GM10847 (cell line): ENCODE measurements around the gene GRB14.

ENCODE experiments used
- POLR2A ChIP-seq: IDR thresholded peaks from 2 replicates; pipeline ENCODE4 v1.6.1; 2011; ENCODE audit not compliant: insufficient read length; ENCODE audit errors: extremely low read depth

Gene GRB14

GRCh38 chr2:164496421-164496820 is 124.9 kb downstream of the GRB14 start:
- TF ChIP-seq POLR2A, result no peak

DNA sequence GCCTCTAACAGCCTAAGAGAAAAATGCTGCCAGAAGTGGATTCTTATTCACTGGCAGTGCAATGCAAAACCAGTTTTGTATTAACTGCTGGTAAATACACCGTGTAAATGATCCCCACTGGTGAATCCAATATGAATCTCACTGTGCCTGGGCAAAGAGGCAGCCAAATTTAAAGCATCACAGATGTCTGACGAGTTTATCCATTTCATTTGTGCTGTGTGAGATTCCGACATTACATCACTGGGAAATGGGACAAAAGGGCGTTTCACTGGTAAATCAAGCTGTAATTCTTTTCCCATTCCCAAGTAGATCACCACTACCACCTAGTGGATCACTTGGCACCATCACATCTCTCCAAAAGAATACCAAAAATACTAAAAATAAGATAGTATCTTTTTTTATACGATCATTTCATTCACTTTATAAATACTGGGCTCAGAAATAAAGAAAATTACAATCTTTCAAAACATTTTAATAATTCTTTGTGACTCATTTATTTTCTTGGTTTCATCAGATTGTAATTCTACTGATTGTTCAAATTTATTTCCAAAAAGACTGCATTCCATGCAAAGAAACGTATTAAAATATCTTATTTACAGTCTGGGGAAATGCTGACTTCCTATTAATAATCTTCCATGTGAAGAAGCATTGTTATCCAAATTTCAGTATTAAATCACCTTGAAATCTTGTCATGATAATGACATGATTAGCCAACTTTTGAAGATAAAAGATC is 125.6 kb downstream of the GRB14 start:
- TF ChIP-seq POLR2A, result no peak

- no peak for TF ChIP-seq POLR2A
Observed at GRCh38 chr2:164485541-164485940, 135.7 kb downstream of the GRB14 start.

- no peak for TF ChIP-seq POLR2A
Observed at GRCh38 chr2:164479460-164479859, 141.8 kb downstream of the GRB14 start.

DNA sequence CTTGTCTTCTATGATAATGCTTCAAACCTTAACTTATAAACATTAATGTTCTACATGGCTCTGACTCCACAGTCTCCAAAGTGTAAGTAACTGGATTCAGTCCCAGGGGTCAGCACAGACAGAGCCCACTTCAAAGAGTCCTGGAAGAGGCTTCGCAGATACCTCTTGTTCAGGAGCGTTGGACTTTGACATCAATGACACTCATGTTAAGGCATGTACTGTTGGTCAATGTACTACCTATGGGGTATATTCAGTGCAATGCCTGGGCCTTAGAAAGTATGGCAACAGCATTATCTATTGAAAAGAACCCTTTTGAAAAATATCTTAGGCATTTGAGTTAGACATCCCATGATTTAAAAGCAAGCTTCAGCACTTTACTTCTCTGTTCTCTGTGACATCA is 143.1 kb downstream of the GRB14 start:
- TF ChIP-seq POLR2A, result no peak

DNA sequence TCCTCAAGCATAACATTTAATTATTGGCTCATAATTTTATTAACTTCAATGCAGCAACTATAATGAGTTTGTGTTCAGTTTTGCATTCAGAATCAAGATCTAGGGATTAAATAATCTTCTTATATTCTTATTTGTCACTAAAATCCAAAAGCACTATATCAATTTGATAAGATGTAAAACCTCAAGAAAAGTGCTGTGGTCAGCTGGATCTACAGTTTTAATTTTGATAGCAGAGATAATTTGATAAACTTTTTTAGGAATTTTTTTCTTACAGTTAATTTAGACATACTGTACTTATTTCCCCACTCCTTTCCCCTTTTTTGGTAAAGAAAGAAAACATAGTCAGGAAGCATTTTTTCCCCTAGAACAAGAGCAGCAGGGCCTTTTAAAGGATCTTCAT is 146.4 kb downstream of the GRB14 start:
- no peak for TF ChIP-seq POLR2A

DNA sequence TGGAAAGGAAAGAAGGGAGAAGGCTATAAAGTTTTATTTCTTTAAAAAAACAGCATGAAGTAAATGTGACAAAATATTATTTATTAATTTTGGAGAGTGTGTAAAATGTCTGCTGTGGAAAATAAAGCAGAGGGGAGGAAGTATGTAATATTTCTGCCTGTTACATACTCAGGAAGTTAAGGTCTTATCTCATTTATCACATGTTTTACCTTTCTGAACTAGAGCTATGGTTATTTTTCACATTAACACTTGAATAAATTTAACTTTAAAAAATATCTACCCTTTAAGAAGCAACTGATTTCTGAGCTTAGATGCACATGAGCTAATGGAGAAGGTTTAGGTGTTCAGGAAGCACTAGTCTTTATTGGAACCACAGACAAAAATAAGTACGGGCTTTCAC is 148.3 kb downstream of the GRB14 start:
- no peak for TF ChIP-seq POLR2A

DNA sequence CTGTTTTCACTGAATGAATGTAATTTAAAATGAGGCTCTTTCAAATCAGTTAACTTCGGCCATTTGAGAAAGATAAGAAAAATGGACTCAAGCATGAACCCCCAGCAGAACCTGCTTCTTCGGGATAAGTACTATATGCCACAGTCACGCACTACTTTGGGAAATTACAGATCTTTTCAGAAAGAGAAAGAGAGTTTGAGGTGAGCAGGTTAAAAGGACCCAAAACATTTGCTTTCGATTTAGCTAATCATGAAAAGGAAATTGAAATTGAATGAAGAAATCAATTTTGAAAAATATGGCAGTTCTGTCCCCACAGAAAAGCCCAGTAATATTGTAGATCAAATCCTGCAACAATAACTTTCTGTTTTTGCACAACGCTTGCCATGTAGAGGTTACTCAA is 156.9 kb downstream of the GRB14 start:
- TF ChIP-seq POLR2A, result no peak

DNA sequence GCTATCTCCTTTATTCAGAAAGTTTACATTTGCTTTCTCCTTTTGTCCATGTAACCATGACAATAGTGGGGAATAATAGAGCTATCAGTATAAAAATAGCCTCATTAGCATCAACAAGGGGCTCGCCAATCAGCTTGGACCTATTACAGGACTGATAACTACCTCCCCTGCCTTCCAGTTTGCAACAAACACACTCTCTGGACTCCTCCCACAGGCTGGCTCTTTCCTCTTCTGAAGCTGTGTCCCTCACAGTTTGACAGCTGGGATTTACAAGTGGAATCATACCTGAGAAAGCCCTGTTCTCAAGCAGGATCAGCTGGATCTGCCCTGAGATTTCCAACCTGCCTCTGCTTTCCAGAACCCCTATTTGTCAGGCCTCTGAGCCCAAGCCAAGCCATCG is 162.5 kb downstream of the GRB14 start:
- no peak for TF ChIP-seq POLR2A

DNA sequence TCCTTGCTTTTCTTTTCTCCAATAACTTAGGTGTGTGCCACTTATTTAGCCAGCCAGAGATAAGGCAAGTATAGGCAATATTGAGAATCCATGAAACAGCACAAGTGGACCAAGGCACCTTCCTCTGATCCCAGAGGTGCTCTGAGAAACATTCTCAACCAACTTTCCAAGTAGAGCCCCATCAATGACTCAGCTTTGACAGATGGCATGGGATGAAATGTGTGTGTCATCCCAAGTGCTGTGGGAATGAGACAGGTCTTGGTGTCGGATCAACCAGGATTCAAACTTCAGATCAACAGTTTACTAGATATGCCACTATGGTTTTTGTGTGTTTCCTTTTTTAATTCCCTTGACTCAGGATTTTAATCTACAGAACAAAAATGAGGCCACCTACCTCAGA is 164.0 kb downstream of the GRB14 start:
- no peak for TF ChIP-seq POLR2A

DNA sequence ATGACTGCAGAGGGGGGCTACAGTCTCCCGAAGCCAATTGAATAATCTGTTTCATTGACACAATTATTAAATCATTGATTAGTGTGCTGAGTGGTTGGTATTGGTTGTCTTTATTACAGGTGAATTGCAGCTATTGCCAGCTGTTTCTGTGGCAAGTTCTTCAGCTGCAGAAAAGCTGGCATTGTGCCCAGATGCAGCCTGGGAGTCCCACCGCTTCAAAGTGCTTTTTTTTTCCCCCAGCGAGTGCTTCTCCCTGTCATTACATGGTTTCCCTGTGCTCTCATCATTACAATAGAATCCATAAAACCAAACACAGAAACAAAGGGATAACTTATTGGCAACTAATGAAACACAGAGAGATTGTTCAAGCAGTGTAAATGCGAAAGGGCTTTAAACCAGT is 164.7 kb downstream of the GRB14 start:
- TF ChIP-seq POLR2A, result no peak

GRCh38 chr2:164453656-164454305 is 167.5 kb downstream of the GRB14 start:
- no peak for TF ChIP-seq POLR2A

- no peak for TF ChIP-seq POLR2A
Observed at GRCh38 chr2:164450278-164450677, 171.0 kb downstream of the GRB14 start.

DNA sequence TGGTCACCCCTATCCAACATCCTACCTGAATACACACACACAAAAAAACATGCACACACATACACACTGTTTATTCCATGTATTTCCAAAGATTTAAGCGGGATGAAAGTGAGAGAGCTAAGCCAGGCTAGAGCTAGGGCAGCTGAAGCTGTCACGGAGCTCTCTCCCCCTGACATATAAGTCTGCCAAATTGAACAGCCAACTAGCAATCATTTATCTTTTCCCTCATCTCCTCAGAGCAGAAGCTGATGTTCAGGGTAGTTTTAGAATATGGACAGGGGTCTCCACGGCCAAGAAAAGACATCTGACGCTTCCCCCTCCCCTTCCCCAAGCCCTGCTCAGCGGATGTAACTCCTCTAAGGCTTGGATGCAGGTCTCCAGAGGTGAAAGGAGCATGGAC is 171.6 kb downstream of the GRB14 start:
- no peak for TF ChIP-seq POLR2A

DNA sequence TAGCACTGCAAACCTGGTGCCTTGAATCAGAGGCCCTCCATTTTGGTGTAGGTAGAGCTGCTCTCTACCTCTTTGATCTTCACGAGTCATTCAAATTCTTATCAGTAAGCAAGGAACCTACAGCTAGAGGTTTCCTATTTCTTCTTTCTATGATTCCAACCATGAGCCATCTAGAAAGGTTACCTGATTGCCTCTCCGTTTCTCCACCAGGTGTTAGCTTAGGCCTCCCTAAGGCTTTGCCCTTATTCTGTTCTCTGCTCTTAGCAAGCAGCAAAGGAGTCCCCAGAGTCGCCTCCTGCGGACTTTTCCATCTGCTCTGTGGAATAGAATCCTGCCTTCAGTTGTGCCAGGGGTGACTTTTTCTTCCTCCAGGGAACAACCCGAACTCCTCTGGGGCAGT is 173.6 kb downstream of the GRB14 start:
- no peak for TF ChIP-seq POLR2A
